Osteocyte (in vitro differentiated cells): ENCODE measurements around the gene FOXJ3. TPM values are rescaled to one million over a fixed set of nuclear protein-coding genes. Genes with fewer than 3 reads are reported as not detected.

Experiments
- DNase-seq: peaks from one replicate; pipeline ENCODE4 v3.0.0; 2021; ENCODE audit warnings: mixed read lengths; ENCODE audit not compliant: unreplicated experiment; ENCODE audit errors: extremely low spot score
- H3K27ac Mint-ChIP-seq: one replicate; pipeline ENCODE4 v1.8.0; 2021; ENCODE audit warnings: mild to moderate bottlenecking, mixed read lengths; ENCODE audit not compliant: unreplicated experiment
- H3K27me3 Mint-ChIP-seq: one replicate; pipeline ENCODE4 v1.8.0; 2021; ENCODE audit warnings: mixed read lengths; ENCODE audit not compliant: unreplicated experiment
- H3K36me3 Mint-ChIP-seq: one replicate; pipeline ENCODE4 v1.8.0; 2021; ENCODE audit warnings: mixed read lengths; ENCODE audit not compliant: unreplicated experiment
- H3K4me1 Mint-ChIP-seq: one replicate; pipeline ENCODE4 v1.8.0; 2021; ENCODE audit warnings: mixed read lengths; ENCODE audit not compliant: unreplicated experiment
- H3K4me3 Mint-ChIP-seq: one replicate; pipeline ENCODE4 v1.8.0; 2021; ENCODE audit warnings: mild to moderate bottlenecking, moderate library complexity, mixed read lengths; ENCODE audit not compliant: unreplicated experiment
- H3K9me3 Mint-ChIP-seq: one replicate; pipeline ENCODE4 v1.8.0; 2021; ENCODE audit warnings: mixed read lengths; ENCODE audit not compliant: unreplicated experiment
- CTCF ChIP-seq: fragments of 200-600 bp; sonication (generic); IDR thresholded peaks from 2 replicates; pipeline ENCODE4 v1.5.0; 2021; ENCODE audit warnings: antibody characterized with exemption, mild to moderate bottlenecking, moderate library complexity
- total RNA-seq: library from RNA; stranded (reverse); gene quantifications from 2 replicates; pipeline ENCODE4 v1.2.1, GENCODE V29; 2021

The FOXJ3 gene
- total RNA-seq, 1 donor from 2014 or later = 34.6 TPM

- Mint-ChIP-seq H3K9me3 (peaks cover 11% of the 10 kb centered on the region), H3K27ac (no peak overlapping the region), H3K27me3 (no peaks in the 10 kb centered on the region), H3K4me3 (no peak overlapping the region), H3K4me1 (peaks cover 3% of the 10 kb centered on the region), H3K36me3 (peaks cover 14% of the 10 kb centered on the region)
- DNase-seq = no peak
- TF ChIP-seq CTCF = no peak
Observed at GRCh38 chr1:42250164-42250563, 84.9 kb downstream of the FOXJ3 start.

GRCh38 chr1:42240966-42241755 lies 93.9 kb downstream of the FOXJ3 start:
- no peak for DNase-seq
- H3K27ac Mint-ChIP-seq = peak overlapping the region; percentile 33
- TF ChIP-seq CTCF = no peak
- H3K4me3 Mint-ChIP-seq = no peak overlapping the region
- H3K27me3 Mint-ChIP-seq = no peaks in the 10 kb centered on the region
- H3K4me1 Mint-ChIP-seq = peaks cover 14% of the 10 kb centered on the region
- peaks cover 22% of the 10 kb centered on the region for H3K9me3 Mint-ChIP-seq
- peaks cover 28% of the 10 kb centered on the region for H3K36me3 Mint-ChIP-seq

GRCh38 chr1:42239555-42239954 lies 95.5 kb downstream of the FOXJ3 start:
- DNase-seq = no peak
- Mint-ChIP-seq H3K27ac (no peak overlapping the region), H3K36me3 (peaks cover 28% of the 10 kb centered on the region), H3K4me1 (peaks cover 12% of the 10 kb centered on the region), H3K4me3 (no peak overlapping the region), H3K9me3 (peaks cover 22% of the 10 kb centered on the region), H3K27me3 (no peaks in the 10 kb centered on the region)
- no peak for TF ChIP-seq CTCF

- peaks cover 25% of the 10 kb centered on the region for H3K9me3 Mint-ChIP-seq
- TF ChIP-seq CTCF = no peak
Observed at GRCh38 chr1:42239041-42239440, 96.0 kb downstream of the FOXJ3 start.

GRCh38 chr1:42231253-42231652 lies 103.8 kb downstream of the FOXJ3 start:
- Mint-ChIP-seq H3K27ac (no peak overlapping the region), H3K4me1 (peaks cover 2% of the 10 kb centered on the region), H3K9me3 (peaks cover 6% of the 10 kb centered on the region), H3K4me3 (no peak overlapping the region), H3K36me3 (peaks cover 3% of the 10 kb centered on the region), H3K27me3 (no peaks in the 10 kb centered on the region)
- no peak for TF ChIP-seq CTCF
- DNase-seq = no peak

More at GRCh38 chr1:42239041-42239440, 96.0 kb downstream of the FOXJ3 start:
- no peak for DNase-seq
- H3K36me3 Mint-ChIP-seq = peaks cover 28% of the 10 kb centered on the region
- H3K27me3 Mint-ChIP-seq = no peaks in the 10 kb centered on the region
- no peak overlapping the region for H3K4me3 Mint-ChIP-seq
- no peak overlapping the region for H3K27ac Mint-ChIP-seq
- peaks cover 12% of the 10 kb centered on the region for H3K4me1 Mint-ChIP-seq
